HT1080 (cell line): ENCODE data around the gene SLC6A11. TPM values are rescaled to one million over a fixed set of nuclear protein-coding genes. Genes with fewer than 3 reads are reported as not detected.

Experiments used
- DNase-seq: peaks from one replicate; pipeline ENCODE4 v3.0.0-alpha.2; 2015; ENCODE audit warnings: low read depth
- total RNA-seq: library from RNA; depleted of rRNA; stranded (reverse); fragments of >200 nt; shearing (Covaris generic); gene quantifications from 2 replicates; pipeline ENCODE4 v1.2.3, GENCODE V29; 2014

Gene SLC6A11
- total RNA-seq, 1 experiment from 2014 or later: not detected

DNA sequence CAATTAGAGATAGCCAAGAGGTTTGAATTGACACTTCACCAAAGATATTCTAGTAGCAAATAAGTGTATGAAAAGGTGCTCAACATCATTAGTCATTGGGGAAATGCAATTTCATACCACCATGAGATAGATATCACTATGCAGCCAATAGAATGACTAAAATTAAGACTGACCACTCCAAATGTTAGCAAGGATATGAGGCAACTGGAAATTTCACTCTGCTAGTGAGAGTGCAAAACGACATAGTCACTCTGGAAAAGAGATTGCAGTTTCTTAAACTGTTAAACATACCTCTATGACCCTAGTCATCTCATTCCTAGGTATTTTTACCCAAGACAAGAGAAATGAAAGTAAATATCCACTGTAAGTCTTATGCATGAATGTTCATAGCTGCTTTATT lies 27.6 kb upstream of the SLC6A11 start:
- no peak for DNase-seq

DNA sequence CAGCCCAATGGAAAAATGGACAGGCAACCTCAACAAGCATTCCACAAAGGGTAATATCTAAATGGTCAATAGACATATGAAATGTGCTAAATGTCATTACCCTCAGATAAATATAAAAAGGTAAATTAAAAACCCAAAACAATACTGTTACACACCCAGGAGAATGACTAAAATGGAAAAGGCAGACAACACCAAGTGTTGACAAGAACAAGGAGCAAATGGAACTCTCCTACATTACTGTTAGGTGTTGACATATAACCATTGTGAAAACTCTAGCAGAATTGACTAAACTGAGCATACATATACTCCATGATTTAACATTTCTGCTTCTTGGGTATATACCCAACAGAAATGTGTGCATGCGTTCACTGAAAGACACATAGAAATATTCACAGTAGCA lies 25.3 kb upstream of the SLC6A11 start:
- no peak for DNase-seq

DNA sequence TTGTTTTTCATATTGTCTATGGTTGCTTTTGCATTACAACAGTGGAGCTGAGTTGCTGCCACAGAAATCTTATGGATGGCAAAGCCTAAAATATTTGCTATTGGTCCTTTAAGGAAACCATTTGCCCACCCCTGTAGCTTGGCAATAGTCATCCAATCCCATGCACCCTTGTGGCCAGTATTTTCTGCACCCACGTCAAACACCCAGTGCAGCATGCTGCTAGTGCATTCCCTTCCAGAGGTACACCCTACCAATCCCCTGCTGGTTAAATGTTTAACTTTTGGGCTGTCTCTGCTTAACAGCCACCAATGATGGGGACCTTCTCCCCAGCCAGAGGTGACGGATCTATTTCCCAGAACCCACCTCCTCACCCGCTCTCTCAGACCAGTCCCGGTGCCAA lies 23.8 kb upstream of the SLC6A11 start:
- no peak for DNase-seq

DNA sequence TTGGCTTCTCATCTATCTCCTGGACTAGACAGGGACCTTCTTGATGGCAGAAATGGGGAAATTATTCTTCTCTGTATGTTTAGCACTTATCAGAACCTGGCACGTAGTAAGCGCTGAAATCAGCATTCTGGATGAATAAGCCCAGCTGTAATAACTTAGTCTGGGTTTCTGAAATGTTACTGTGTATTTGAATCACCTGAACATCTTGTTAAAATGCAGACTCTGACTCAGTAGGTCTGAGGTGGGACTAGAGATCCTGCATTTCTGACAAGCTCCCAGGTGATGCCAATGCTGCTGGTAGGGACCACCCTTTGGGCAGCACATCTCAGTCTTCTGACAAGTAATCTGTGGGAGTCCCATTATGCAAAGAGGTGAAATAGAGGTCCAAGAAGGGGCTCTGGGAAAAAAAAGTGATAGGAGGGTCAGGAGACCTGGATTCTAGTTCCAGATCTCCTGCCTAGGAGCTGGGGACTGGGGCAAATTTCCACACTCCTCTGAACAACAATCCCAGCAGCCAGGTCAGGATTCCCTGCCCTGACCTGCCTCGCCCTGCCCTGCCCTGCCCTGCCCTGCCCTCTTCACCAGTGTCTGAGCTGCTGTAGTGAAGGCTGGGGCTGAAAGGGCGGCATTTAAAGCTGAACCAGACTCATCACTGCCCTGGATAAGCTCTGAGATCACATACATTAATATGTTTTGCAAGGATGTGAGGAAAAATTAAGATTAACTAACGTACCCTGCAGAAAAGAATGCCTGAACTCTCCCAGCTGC lies 17.2 kb upstream of the SLC6A11 start:
- no peak for DNase-seq

DNA sequence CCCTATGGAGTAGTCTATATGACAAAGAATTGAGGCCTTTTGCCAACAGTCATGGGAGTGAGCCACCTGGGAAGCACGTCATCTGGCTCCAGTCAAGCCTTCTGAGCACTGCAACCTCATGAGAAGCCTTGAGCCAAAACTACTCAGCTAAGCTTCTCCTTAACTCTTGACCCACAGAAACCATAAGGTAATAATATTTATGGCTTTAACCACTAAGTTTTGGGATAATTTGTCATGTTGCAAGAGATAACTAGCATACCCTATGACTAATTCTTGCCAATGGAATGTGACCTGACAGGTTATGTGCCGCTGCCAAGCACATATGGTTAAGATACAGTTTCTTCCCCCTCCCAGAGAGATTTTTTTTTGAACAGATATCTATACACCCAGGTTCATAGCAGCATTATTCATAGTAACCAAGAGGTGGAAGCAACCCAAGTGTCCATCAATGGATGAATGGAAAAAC lies 11.8 kb upstream of the SLC6A11 start:
- DNase-seq: no peak

DNA sequence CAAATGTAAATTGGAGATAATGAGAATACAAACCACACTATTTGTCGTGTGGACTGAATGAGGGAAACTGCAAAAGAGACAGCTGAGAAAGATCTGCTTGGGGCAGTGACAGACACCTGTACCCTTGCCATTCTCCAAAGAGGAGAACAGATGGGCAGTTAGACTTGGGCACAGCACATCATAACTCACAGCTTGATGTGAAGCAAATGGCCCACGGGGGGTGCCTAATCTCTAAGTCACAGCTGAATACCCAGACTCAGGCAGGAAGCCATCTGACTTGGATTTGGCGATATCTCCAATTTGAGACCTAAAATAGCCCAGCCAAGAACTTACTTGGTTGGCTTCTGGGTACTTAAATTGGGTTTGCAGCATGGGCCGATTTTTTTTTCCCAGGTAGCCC lies 10.0 kb upstream of the SLC6A11 start:
- DNase-seq: no peak

DNA sequence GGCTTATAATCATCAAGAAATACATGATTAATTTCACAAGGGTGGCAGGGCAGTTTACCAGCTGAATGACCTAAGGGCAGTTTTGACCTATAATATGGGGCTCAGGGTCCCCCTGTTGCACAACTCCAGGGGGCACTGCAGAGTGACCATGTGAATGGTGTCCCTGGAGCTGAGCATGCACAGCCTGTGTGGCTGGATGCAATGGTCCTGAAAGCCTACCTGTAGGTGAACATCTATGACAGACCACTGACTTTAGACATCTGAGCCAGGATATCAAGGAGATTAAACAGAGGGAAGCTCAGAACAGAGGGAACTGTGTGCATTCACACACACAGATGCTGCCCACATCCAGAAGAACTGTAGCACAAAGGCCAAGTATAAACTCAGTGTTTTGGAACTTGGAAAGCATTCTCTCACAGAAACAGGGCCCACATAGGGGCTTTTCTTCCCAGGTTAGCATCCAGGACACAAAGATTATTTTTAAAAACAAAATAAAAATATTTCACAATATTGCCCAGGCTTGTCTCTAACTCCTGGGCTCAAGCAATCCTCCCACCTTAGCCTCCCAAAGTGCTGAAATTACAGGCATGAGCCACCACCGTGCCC lies 7.8 kb upstream of the SLC6A11 start:
- no peak for DNase-seq

DNA sequence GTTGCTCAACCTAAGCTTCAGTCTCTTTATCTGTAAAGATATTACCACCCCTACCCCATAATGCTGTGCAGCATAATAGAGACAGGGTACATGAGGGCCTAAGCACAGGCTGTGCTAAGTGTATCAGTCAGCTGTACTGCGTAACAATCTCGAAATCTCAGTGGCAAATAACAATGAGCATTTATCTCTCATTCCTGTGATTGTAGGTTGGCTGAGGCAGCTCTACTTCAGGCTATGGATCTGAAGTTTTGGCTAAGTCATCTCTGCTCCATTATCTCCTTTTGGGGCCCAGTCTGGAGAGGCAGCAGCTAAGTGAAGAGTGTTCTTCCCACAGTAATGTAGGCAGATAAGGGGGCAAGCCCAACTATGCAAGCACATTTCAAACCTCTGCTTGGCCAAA lies 7.1 kb upstream of the SLC6A11 start:
- DNase-seq: no peak

DNA sequence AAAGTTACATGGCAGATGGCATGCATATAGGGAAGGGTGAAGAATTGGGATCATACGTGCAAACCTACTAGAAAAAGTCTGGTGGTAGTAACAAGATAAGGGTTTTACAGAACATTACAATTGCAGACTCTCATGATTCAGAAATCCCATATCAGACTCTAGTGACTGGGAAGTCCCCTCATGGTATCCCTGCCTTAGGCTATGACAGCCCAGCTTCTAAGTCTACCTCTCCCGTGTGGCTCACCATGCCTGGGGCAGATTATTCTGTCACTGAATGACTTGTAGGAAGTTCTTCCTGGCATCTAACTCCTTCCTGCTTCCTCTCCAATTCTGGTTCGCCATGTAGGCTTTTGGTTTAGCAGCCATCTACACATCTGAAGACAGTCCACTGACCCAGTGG lies 5.7 kb upstream of the SLC6A11 start:
- no peak for DNase-seq

DNA sequence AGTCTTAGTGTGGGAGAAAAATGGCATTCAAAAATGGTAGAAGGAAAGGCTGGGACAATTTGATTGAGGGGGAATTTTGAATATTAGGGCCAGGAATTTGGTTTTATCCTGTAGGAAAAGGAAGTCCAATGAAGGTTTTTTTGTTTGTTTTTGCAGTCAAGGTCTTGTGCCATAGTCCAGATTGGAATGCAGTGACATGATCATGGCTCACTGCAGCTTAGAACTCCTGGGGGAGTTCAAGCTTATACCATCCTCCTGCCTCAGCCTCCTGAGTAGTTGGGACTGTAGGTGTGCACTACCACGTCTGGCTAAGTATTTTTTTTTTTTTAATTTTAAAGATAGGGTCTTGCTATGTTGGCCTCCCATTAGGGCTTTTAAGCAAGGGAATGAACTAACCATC lies 2.6 kb upstream of the SLC6A11 start:
- no peak for DNase-seq

DNA sequence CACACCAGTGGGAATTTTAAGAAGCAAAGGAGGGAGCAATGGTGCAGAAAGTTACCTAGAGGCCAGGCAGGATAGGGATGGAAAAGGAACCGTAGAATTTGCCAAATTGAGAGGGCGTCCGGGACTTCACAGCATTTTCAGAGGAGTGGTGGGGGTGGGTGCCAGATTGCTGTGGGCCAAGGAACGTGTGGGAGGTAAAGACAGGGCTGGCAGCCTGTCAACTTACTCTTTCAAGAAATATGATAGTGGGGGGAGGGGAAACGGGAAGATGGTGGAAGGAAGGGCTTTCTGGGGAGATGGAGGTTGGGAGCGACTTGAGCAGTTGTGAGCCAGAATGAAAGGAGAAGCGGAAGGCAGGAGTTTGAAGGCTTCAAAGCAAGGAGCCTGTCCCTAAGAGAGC lies 1.4 kb upstream of the SLC6A11 start:
- no peak for DNase-seq

DNA sequence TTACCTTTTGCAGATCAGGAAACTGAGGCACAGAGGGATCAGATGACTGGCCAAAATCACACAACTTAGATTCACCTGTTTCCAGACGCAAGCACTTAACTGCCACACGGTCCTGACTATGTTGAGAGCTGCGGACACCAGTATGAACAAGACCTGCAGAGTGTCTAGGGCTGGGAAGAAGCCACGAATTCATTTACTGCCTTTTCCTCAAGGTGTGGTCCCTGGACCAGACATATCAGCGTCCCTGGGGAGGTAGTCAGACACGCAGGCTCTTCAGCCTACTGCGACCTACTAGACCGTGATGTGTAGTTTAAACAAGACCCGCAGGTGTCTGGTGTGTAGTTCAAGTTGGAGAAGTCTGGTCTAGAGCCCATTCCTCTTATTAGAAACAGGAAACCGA lies 541 bp upstream of the SLC6A11 start:
- no peak for DNase-seq

DNA sequence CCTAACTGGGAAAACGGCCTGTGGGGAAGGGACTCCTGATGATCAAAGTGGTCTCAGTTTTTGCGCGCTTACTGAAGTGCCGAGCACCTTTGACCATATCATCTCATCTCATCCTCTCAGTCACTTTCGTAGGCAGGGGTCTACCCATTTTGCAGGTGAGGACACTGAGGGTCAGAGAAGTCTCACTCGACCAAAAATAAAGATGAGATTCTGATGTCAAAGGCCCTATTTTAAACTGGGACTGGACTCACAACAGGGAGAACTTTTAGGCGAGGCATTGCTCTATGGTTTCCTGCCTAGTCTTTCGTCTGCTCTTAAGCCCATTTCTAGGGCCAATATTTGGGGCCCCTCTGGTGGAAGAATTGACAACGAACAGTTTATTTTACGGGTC lies 830 bp downstream of the SLC6A11 start:
- no peak for DNase-seq

DNA sequence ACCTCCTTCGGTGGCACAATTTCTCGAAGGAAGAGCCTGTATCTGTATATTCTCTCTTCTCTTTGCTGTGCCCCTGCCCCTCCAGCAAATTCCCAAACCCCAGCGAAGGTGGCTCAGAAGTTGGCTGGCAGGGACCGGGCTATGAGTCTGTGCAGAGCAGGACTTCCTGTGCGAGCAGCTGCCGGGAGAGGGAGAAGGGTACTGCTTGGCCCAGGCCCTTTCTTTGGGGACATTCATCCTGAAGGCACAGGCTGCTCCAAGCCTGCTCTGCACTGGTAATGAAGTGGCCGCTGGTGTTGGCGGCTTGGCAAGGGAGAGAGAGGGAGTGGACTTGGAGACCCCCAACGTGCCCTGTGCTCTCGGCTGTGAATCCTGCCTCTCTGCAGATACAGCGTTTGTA lies 1.5 kb downstream of the SLC6A11 start:
- no peak for DNase-seq

DNA sequence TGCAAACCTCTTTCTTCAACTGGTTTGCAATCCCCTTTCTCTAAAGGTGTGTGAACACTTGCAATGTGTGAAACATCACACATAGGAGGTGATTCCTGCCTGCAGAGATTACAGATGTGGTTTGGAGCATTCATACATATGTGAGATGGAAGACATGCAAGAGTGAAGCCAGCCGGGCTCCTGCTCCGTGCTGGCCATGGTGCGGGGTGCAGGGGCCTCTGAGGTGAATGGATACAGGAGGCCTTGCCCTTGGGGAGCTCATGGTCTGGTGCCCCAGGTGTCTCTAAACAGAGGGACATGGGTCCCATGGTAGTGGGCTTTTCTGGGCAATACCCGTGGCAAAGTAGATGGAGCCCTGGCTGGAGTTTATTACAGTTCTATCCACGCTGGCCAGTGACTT lies 6.0 kb downstream of the SLC6A11 start:
- no peak for DNase-seq

DNA sequence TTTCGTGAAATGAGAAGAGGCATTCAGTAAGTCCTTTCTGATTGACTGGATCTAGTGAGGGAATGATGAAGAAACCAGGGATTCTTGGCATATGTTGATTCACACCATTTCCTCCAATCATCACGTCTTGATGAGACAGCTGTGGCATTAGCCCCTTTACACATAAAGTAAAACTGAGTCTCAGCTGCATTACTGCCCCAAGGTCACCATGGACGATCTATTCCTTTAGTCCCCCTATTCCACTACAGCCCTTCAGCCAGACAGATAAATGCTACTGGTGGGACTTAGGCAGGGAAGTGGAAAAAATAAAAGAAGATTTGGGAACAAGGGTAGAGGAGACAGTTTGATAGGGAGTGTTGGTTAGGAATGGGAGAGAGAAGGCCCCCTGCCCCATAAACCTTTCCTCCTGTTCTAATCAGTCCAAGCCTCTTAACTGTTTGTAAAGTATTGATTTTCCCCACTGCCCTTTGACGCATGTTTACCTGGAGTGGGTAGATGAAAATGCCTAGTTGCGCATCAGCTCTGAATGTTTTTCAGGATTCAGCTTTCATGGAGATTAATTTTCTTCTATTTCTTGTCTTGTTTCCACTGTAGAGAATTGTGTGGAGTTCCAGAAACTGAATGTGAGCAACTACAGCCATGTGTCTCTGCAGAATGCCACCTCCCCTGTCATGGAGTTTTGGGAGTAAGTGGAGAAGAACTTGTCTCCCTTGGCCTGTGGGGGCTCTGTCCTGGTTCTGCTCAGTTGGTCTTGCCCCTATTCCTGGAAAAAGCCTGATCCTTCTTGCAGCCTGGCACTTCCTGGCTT lies 6.9 kb downstream of the SLC6A11 start:
- DNase-seq: no peak

DNA sequence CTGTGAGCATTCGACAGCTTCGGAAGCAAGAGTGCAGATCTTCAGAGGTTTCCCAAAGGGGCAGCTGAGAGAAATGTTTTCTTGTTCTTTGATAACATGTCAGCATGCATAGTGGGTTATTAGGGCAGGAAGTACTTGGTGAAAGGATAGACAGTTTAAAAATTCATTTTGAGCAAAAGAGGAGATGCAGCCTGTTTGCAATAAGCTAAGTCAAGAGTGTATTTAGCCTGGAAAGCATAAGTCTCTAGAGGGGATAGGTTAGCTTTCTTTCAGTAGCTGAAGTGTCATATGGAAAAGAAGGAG lies 7.4 kb downstream of the SLC6A11 start:
- DNase-seq: no peak

DNA sequence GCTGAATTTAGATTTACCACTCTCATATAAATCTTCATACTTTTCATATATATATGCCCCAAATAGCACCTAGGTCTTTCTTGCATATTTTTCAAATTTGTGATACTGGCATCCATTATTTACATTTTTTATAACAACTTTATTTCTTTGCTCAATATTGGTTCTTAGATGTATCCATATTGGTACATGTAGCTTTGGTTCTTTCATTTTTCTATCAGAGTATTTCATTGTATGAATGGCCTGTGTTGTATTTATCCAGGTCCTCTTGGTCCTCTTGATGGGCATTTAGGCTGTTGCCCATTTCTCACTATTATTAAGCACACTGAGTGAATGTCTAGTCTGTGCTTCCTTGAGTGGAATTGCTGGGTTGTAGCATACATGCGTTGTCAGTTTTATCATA lies 8.4 kb downstream of the SLC6A11 start:
- no peak for DNase-seq

DNA sequence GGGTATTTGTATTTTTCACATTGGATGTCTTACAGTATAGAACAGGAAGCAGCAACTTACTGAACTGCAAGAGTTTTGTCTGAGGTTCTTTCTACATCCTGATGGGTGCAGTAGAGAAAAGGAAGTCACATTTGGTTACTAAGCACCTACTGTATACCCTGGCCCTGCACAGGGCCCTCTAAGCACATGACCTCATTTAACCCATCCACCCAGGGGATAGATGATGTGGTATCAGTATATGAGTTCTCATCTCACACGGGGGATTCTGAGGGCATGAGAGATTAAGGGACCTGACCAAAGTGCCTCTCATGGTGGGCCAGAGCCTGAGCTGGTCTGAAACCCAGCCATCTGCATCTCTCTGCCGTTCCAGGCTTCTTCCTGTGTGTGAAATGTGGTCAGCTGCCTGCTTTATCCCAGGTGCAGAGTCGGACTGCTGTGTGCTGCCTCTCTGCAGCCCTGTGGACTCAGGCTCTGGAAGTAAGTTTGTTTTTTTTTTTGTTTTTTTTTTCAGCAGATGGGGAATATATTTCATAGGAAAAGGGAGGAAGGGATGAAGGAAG lies 17.9 kb downstream of the SLC6A11 start:
- DNase-seq: no peak

DNA sequence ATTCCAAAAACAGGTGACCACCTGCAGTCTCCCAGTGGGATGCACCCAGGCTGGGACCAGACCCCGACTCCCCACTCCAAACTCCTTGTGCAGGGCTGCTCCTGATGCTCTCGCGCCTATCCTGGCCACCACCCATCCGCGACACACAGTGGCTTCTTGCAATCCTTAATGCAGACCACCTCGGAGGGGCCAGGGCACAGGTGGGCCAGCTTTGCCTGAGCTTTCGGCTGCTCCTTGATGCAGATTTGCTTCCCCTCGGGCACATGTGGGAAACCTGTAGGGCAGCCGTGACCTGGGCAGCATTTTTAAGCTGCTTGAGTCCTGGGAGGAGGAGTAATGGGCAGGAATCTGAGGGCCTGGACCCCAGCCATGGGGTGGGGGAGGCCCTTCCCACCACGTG lies 18.9 kb downstream of the SLC6A11 start:
- DNase-seq: no peak

DNA sequence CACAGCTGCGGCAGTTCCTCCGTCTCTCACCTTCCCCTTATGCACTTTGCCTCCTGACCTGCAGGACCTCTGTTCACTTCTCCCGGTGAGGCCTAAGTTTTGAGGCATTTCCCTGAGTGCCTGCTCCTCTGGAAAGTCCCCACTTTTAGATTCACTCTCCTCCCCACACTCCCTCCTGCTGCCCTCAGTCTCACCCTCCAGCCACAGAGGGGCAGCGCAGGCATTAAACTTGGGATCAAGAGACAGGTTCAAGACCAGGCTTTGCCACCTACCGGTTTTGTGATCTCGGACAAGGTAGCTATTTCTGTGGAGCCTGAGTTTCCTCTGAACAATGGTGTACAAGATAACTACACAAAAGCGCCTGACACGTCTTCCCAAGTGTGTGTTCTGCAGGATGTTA lies 19.4 kb downstream of the SLC6A11 start:
- DNase-seq: no peak

DNA sequence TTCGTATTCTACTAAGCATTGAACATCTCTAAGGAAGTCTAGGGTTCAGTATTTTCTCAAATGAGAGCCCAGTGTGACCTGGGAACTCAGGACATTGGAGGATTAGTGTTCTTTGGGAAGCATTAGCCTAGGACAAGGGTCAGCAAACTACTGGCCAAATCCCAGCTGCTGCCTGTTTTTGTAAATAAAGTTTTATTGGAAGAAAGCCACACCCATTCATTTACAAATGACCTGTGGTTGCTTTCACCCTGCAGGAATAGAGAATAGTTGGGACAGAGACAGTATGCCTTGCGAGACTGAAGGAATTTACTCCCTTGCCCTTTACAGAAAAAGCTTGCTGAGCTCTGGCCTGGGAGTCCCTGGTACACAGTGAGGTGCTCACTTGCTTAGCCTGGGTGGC lies 20.6 kb downstream of the SLC6A11 start:
- DNase-seq: no peak
